Fibroblast of skin of left biceps (primary cell): ENCODE data around the gene DIDO1.

Experiments used
- DNase-seq, 2 experiments: peaks; one replicate each; pipeline ENCODE4 v3.0.0-alpha.2; 2013; ENCODE audit warnings: low read depth in 2 of 2

The DIDO1 gene

DNA sequence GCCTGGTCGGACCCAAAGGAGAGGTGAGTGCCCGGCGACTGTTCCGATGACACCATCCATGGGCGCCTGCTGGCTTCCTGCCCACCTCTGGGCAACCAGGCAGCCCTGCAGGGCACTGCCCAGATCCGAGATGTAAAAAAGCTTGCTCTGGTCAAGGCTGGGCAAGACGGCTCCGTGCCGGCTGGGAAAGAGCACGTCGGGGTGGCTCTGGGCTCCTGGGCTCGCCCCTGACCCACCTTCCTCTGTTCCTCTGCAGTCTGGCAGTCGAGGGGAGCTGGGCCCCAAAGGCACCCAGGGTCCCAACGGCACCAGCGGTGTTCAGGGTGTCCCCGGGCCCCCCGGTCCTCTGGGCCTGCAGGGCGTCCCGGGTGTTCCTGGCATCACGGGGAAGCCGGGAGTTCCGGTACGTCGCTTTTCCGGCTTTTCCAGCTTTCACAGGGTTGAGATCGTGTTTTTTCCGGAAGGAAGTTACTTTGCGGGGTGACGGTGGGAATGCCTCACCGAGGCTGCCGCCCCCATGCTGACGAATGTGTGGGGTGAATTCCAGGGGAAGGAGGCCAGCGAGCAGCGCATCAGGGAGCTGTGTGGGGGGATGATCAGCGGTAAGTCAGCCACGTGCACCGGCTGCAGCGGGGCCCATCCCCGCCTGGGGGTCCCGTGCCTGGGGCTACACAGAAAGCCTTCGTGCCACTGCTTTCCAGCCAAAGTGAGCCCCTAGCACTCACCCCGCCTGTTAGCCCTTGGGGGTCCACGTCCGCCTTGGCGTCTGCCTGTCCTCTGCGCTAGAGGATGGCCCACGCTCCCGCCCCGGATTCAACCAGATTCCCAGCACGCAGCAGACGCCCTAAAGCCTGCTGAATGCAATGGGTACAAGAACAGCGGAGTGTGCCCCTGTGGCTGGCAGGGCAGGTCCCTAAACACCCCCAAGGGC lies 90.1 kb downstream of the DIDO1 start:
- DNase-seq, result no peak

DNA sequence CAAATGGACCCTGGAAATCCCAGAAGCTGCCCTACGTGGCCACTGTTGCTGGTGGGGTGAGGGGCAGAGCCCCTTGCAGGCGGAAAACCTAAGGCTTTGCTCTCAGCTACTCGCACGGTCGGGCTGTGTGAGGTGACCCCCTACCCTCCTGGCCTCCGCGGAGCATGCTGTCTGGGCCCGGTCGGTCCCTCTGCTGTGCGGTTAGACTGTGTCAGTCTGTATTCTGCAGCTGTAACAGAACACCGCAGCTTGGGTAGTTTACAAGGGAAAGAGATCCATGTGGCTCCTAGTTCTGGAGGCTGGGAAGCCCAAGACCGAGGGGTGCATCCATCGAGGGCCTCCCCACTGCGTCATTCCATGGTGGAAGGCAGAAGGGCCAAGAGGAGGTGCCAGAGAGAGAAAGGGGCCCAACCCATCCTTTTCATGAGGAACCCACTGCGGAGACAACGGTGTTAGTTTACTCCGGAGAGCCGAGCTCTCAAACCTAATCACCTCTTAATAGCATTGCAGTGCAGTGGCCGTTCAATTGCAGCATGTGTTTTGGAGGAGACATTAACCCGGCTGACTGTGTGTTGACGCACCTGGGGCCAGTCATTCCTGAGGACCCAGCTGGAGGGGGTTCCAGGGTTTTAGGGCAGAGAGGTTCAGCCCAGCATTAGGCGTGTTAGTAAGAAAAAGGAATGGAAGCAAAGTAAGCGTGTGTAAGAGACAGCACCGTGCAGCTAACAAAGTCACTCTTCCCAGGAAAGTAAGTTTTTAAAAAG lies 91.2 kb downstream of the DIDO1 start:
- DNase-seq, result no peak

DNA sequence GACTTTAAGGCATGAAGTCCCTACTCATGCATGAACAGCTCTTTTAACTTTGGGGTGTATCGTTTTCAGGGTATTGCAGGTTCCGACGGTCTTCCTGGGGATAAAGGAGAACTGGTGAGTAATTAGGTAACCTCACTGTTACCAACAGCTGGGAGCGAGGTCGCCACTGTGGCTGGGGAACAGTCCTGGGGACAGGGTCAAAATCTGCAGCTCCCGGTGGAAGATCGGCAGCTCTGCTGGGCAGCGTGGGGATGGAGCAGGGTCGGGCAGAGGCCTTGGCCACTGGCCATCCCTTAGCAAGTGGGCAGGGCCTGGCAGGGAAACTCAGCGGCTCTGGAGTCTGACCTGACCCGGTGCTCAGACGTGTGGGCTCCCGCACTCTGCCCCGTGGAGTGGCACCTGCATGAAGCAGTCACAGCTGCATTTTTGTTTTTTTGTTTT lies 93.3 kb downstream of the DIDO1 start:
- no peak for DNase-seq

DNA sequence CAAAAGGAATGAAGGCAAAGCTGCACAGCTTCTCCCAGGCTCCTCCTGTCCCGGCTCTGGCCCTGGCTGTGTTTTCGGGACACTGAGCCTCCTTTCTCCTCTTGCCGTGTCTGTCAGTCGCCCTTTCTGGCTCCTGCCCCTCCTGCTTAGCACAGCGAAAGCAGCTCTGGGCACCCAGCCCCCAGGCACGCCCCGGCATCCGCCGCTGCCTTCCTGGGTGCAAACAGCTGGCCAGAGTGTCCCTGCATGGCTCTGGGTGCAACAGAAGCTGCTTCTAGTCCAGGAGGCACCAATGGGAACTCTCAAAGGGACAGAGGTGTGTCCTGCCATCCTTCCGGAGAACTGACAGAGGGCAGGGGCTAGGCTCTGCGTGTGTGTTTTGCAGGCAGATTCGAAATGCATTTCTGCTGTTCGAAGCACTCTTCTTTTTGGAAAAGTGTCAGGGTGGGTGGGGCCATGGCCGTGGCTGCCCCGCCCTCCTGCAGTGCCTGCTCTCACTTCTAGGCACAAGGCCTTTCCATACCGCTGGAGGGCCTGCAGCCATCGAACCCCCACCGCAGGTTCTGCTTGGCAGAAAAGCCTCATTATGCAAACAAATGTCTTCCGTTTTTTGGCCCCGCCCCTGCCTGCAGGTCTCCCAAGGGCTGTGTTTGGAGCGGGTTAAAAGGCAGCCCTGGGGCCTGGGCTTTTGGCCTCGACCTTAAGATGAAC lies 93.9 kb downstream of the DIDO1 start:
- no peak for DNase-seq

DNA sequence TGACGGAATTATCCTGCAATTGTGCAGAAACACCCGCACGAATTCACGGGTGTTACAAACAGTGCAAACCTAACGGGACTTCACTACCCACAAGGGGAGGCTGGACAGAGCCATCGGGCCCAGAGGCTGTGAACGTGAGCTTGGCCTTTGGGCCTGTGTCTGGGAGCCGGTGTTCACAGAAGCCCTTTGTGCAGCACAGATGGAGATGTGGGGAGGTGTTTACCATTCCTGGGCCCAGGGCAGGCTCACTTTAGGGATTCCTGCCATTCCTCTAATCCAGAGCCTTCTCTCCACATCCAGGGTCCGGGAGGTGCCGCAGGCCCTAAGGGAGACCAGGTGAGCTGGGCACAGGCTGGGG lies 94.5 kb downstream of the DIDO1 start:
- DNase-seq, result no peak

DNA sequence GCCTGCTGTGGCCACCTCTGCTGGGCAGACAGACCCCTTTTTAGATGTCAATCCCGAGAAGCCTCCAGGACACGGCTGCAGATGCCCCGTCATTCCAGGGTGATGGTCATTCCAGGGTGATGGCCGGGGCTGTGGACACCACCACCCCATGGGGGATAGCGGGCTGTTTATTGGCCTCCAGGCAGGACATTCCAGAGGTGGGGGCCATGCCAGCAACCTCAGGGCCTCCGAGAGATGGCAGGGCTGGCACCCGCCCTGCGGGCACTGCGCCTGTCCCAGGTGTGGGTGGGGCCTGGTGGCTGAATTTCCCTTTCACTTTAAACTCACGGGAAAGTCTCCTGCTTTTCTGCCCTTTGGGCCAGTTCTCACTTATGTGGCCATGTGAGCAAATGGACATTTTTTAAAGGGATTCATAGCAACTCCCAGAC lies 94.9 kb downstream of the DIDO1 start:
- no peak for DNase-seq

GRCh38 chr20:62830821-62831220 lies 95.5 kb downstream of the DIDO1 start:
- no peak for DNase-seq

GRCh38 chr20:62830251-62830650 lies 96.1 kb downstream of the DIDO1 start:
- no peak for DNase-seq

GRCh38 chr20:62829231-62830230 lies 96.8 kb downstream of the DIDO1 start:
- DNase-seq, result no peak

DNA sequence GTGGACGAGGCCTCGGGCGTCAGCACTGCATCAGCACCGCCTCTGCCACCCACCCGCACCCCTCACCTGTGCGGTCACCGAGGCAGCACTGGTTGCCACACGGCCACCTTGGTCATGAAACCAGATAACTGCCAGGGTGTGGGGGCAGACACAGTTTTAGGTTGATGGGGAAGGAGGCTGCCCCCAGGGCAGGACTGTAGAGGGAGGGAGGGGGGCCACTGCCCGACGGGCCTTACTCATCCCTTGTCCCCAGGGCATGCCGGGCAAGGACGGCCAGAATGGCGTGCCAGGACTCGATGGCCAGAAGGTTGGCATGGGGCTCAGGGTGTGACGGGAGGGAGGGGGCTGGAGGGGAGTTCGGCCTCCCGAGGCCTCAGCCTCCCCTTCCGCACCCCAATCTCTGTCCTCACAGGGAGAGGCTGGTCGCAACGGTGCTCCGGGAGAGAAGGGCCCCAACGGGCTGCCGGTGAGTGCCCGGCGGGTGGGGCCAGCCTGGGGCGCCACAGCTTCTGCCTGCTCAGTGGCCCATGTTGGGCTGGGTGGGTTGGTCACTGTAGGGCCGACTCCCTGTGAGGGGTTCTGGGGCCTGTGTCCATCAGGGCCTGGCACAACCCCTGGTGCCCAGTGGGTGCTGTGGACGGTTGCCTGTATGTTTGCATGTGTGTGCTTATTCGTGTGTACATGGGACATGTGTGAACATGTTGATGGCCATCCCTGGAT lies 97.6 kb downstream of the DIDO1 start:
- DNase-seq, result no peak

- DNase-seq, result no peak
Observed at GRCh38 chr20:62828051-62828450, 98.3 kb downstream of the DIDO1 start.
